GM10266 (cell line): Measurements from ENCODE around the gene ATRIP.

ENCODE experiments used
- DNase-seq: peaks from one replicate; pipeline ENCODE4 v3.0.0; 2012; ENCODE audit errors: extremely low spot score
- TF ChIP-seq, protein P1 (sequence below): IDR thresholded peaks from 2 replicates; pipeline ENCODE4 v1.5.1; 2012; ENCODE audit warnings: mild to moderate bottlenecking, low read depth; ENCODE audit not compliant: control insufficient read depth, insufficient read depth; ENCODE audit errors: missing control alignments

The ATRIP gene

DNA sequence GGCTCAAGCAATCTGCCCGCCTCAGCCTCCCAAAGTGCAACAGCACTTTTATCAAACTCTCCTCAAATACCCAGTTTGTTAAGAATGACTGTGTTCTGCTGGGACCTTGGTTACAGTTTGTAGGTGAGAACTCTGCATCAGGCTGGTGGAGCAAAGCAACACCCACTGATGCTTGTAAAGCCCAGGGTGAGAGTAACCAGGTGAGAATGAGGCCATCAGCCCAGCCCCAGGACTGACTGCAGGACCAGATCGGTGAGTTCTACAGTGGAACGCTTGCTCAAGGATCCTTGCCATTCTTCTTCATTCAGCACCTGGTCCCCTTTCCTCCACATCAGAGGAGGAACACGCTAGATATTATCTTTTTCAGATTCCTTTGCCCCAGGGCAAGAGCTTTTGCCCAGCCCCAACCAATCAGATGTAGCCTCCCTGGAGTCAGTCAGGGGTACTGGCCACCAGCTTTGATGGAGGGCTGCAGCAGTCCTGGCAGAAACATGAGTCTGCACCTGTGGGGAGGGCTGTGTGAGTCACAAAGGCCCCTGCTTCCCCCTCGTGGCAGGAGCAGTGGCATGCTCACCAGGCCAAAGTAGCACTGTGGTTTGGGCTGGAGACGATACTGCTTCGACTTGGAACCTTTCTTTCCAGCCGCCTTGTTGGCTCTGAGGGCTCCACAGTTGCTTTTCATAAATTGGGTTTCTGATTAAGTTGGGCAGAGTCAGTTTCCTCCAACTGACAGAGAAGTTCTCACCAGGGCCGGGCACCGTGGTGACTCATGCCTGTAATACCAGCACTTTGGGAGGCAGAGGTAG, 60.9 kb downstream of the ATRIP start:
- peak; percentile 78 for DNase-seq
- TF ChIP-seq, protein P1, sequence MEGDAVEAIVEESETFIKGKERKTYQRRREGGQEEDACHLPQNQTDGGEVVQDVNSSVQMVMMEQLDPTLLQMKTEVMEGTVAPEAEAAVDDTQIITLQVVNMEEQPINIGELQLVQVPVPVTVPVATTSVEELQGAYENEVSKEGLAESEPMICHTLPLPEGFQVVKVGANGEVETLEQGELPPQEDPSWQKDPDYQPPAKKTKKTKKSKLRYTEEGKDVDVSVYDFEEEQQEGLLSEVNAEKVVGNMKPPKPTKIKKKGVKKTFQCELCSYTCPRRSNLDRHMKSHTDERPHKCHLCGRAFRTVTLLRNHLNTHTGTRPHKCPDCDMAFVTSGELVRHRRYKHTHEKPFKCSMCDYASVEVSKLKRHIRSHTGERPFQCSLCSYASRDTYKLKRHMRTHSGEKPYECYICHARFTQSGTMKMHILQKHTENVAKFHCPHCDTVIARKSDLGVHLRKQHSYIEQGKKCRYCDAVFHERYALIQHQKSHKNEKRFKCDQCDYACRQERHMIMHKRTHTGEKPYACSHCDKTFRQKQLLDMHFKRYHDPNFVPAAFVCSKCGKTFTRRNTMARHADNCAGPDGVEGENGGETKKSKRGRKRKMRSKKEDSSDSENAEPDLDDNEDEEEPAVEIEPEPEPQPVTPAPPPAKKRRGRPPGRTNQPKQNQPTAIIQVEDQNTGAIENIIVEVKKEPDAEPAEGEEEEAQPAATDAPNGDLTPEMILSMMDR, result peak; percentile 78

GRCh38 chr3:48511551-48511950, 65.0 kb downstream of the ATRIP start:
- no peak for DNase-seq
- TF ChIP-seq, protein P1, result no peak

GRCh38 chr3:48514431-48515227, 68.1 kb downstream of the ATRIP start:
- TF ChIP-seq, protein P1, result no peak
- no peak for DNase-seq
